Measurements from ENCODE around the gene THAP10.

DNA sequence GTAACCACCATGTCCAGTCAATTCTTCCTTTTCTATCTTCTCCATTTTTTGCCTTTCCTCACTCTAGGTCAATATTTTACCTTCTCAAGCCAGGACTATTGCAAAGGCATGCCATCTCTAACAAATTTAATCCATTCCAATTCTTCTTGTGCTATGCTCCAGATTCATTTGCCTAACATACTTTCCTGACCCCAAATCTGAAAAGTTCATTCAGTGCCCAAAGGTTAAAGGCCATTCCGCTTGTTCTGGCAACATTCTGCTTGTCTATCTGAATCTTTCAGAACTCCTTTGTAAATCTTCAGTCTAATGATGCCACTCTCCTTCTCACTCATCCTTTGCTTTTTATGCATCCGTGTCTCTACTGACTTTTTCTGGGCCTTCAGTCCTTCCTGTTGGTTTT is 15.6 kb downstream of the THAP10 start:
- TF ChIP-seq, protein P1, sequence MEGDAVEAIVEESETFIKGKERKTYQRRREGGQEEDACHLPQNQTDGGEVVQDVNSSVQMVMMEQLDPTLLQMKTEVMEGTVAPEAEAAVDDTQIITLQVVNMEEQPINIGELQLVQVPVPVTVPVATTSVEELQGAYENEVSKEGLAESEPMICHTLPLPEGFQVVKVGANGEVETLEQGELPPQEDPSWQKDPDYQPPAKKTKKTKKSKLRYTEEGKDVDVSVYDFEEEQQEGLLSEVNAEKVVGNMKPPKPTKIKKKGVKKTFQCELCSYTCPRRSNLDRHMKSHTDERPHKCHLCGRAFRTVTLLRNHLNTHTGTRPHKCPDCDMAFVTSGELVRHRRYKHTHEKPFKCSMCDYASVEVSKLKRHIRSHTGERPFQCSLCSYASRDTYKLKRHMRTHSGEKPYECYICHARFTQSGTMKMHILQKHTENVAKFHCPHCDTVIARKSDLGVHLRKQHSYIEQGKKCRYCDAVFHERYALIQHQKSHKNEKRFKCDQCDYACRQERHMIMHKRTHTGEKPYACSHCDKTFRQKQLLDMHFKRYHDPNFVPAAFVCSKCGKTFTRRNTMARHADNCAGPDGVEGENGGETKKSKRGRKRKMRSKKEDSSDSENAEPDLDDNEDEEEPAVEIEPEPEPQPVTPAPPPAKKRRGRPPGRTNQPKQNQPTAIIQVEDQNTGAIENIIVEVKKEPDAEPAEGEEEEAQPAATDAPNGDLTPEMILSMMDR (IDR thresholded peaks at IDR 0.05): no peak
- TF ChIP-seq EZH2 (IDR thresholded peaks at IDR 0.05; ENCODE audit: borderline replicate concordance, insufficient read depth, low read depth, low read length, poor library complexity, severe bottlenecking): no peak

Measured in B cell (primary cell).